GM12864 (cell line): ENCODE measurements around the gene SEMA5A.

Experiments
- DNase-seq: peaks from one replicate; pipeline ENCODE4 v3.0.0-alpha.2; 2011; ENCODE audit warnings: low read depth
- H3K4me3 ChIP-seq: 2 replicates; pipeline ENCODE4 v1.5.1; 2011; ENCODE audit warnings: mild to moderate bottlenecking, low read depth, low read length, control low read depth
- CTCF ChIP-seq: IDR thresholded peaks from 2 replicates; pipeline ENCODE4 v1.5.1; 2011; ENCODE audit warnings: low read depth, mild to moderate bottlenecking, moderate library complexity, low read length, control low read depth, inconsistent platforms; ENCODE audit errors: missing control alignments

The SEMA5A gene

GRCh38 chr5:8997542-8998070 lies 548.3 kb downstream of the SEMA5A start:
- no peak for DNase-seq
- TF ChIP-seq CTCF = no peak
- no peak overlapping the region for H3K4me3 ChIP-seq

GRCh38 chr5:8993031-8993430 lies 552.8 kb downstream of the SEMA5A start:
- no peak overlapping the region for H3K4me3 ChIP-seq
- no peak for DNase-seq
- TF ChIP-seq CTCF = peak; percentile 59
